C4-2B (cell line): ENCODE results near the gene EIF4B.
"Not testable (repeated sequence)": the region's sequence is repeated elsewhere in the genome, so short reads cannot be mapped to it uniquely, and the experiment has no call there.

ENCODE experiments used
- H3K27ac ChIP-seq: fragments of 450-650 bp; 2 replicates; pipeline ENCODE4 v1.5.1; 2017
- CTCF ChIP-seq: fragments of 450-650 bp; conservative IDR thresholded peaks from 2 replicates; pipeline ENCODE4 v1.5.1; 2017; ENCODE audit warnings: mild to moderate bottlenecking
- ZFX ChIP-seq: fragments of 450-650 bp; IDR thresholded peaks from 2 replicates; pipeline ENCODE4 v1.6.1; 2017

Gene EIF4B

GRCh38 chr12:53014709-53015108 lies 8.5 kb downstream of the EIF4B start:
- TF ChIP-seq ZFX (no peak), CTCF (no peak)
- no peak overlapping the region for H3K27ac ChIP-seq

- no peak overlapping the region for H3K27ac ChIP-seq
- no peak for TF ChIP-seq ZFX
- TF ChIP-seq CTCF = no peak
Observed at GRCh38 chr12:53025250-53025649, 19.0 kb downstream of the EIF4B start.

- not testable (repeated sequence) for H3K27ac ChIP-seq
Observed at GRCh38 chr12:53027014-53027413, 20.8 kb downstream of the EIF4B start.

GRCh38 chr12:53031616-53032015 lies 25.4 kb downstream of the EIF4B start:
- TF ChIP-seq ZFX (no peak), CTCF (no peak)
- no peak overlapping the region for H3K27ac ChIP-seq

- H3K27ac ChIP-seq = not testable (repeated sequence)
Observed at GRCh38 chr12:53033832-53034231, 27.6 kb downstream of the EIF4B start.

GRCh38 chr12:53034459-53034858 lies 28.2 kb downstream of the EIF4B start:
- H3K27ac ChIP-seq = no peak overlapping the region

GRCh38 chr12:53036802-53037201 lies 30.5 kb downstream of the EIF4B start:
- no peak overlapping the region for H3K27ac ChIP-seq
- TF ChIP-seq ZFX (no peak), CTCF (no peak)

More at GRCh38 chr12:53034459-53034858, 28.2 kb downstream of the EIF4B start:
- TF ChIP-seq CTCF (no peak), ZFX (no peak)

GRCh38 chr12:53039851-53040250 lies 33.6 kb downstream of the EIF4B start:
- TF ChIP-seq CTCF = no peak
- no peak for TF ChIP-seq ZFX
- no peak overlapping the region for H3K27ac ChIP-seq
